RWPE2 (cell line): ENCODE results near the gene CYYR1.
"Not testable (repeated sequence)": the region's sequence is repeated elsewhere in the genome, so short reads cannot be mapped to it uniquely, and the experiment has no call there.

Experiments used
- ATAC-seq: fragments of 200-7000 bp; cut with Tn5 transposase; 3 replicates; pipeline ENCODE4 v1.9.1; 2021; ENCODE audit warnings: low read depth
- DNase-seq: peaks from one replicate; pipeline ENCODE4 v3.0.0-alpha.2; 2020; ENCODE audit warnings: low spot score
- H3K27ac ChIP-seq: fragments of 450-650 bp; 2 replicates; pipeline ENCODE4 v1.5.1; 2017; ENCODE audit warnings: mild to moderate bottlenecking; ENCODE audit not compliant: poor library complexity, severe bottlenecking
- H3K27me3 ChIP-seq: fragments of 250-450 bp; sonication (Bioruptor Pico); 2 replicates; pipeline ENCODE4 v1.5.1; 2021; ENCODE audit warnings: mild to moderate bottlenecking, moderate library complexity; ENCODE audit not compliant: insufficient read depth, poor library complexity, severe bottlenecking
- H3K36me3 ChIP-seq: fragments of 250-450 bp; sonication (Bioruptor Pico); 2 replicates; pipeline ENCODE4 v1.5.1; 2020; ENCODE audit warnings: low read depth, mild to moderate bottlenecking, moderate library complexity
- H3K4me1 ChIP-seq: fragments of 250-450 bp; sonication (Bioruptor Pico); 2 replicates; pipeline ENCODE4 v1.5.1; 2021; ENCODE audit warnings: mild to moderate bottlenecking, moderate library complexity; ENCODE audit not compliant: insufficient read depth, poor library complexity, severe bottlenecking
- H3K4me3 ChIP-seq: fragments of 250-450 bp; sonication (Bioruptor Pico); 2 replicates; pipeline ENCODE4 v1.5.1; 2021; ENCODE audit warnings: mild to moderate bottlenecking, moderate library complexity; ENCODE audit not compliant: severe bottlenecking
- H3K9me3 ChIP-seq: fragments of 250-450 bp; sonication (Bioruptor Pico); 2 replicates; pipeline ENCODE4 v1.5.1; 2021; ENCODE audit warnings: mild to moderate bottlenecking, moderate library complexity; ENCODE audit not compliant: severe bottlenecking
- TF ChIP-seq, protein P1 (sequence below): fragments of 450-650 bp; IDR thresholded peaks from one replicate; pipeline ENCODE4 v1.5.1; 2017; ENCODE audit warnings: mild to moderate bottlenecking, moderate library complexity; ENCODE audit not compliant: poor library complexity, severe bottlenecking

The CYYR1 gene

DNA sequence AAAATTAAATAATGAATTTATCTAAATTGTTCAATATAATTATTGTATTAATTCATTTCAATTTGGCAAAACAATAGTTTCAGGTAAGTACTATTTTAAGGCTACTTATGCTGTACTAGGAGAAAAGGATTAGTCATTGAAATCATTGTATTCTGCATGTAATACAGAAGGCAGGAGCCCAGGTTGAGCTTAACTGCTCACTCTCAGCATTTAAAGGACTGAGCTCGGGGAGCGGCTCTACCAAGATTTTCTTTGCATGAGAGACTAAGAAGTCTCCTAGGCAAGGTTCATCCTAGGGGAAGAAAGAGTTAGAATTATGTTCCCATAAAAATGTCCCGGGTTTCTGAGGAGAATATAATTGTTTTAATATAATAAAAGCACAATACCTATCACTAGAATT is 112.5 kb downstream of the CYYR1 start:
- Histone ChIP-seq H3K9me3 (no peaks in the 10 kb centered on the region), H3K36me3 (no peaks in the 10 kb centered on the region), H3K27ac (no peak overlapping the region), H3K27me3 (no peaks in the 10 kb centered on the region), H3K4me3 (no peak overlapping the region), H3K4me1 (peaks cover 10% of the 10 kb centered on the region)
- TF ChIP-seq, protein P1, sequence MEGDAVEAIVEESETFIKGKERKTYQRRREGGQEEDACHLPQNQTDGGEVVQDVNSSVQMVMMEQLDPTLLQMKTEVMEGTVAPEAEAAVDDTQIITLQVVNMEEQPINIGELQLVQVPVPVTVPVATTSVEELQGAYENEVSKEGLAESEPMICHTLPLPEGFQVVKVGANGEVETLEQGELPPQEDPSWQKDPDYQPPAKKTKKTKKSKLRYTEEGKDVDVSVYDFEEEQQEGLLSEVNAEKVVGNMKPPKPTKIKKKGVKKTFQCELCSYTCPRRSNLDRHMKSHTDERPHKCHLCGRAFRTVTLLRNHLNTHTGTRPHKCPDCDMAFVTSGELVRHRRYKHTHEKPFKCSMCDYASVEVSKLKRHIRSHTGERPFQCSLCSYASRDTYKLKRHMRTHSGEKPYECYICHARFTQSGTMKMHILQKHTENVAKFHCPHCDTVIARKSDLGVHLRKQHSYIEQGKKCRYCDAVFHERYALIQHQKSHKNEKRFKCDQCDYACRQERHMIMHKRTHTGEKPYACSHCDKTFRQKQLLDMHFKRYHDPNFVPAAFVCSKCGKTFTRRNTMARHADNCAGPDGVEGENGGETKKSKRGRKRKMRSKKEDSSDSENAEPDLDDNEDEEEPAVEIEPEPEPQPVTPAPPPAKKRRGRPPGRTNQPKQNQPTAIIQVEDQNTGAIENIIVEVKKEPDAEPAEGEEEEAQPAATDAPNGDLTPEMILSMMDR = no peak
- DNase-seq = no peak
- no peak for ATAC-seq

DNA sequence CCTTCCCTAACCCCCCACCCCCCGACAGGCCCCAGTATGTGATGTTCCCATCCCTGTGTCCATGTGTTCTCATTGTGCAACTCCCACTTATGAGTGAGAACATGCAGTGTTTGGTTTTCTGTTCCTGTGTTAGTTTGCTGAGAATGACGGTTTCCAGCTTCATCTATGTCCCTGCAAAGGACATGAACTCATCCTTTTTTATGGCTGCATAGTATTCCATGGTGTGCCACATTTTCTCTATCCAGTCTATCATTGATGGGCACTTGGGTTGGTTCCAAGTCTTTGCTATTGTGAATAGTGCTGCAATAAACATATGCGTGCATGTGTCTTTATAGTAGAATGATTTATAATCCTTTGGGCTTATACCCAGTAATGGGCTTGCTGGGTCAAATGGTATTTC is 114.2 kb downstream of the CYYR1 start:
- H3K36me3 ChIP-seq, ATAC-seq, H3K27me3 ChIP-seq, H3K9me3 ChIP-seq, H3K4me3 ChIP-seq, H3K27ac ChIP-seq, DNase-seq: not testable (repeated sequence)
- peaks cover 10% of the 10 kb centered on the region for H3K4me1 ChIP-seq

DNA sequence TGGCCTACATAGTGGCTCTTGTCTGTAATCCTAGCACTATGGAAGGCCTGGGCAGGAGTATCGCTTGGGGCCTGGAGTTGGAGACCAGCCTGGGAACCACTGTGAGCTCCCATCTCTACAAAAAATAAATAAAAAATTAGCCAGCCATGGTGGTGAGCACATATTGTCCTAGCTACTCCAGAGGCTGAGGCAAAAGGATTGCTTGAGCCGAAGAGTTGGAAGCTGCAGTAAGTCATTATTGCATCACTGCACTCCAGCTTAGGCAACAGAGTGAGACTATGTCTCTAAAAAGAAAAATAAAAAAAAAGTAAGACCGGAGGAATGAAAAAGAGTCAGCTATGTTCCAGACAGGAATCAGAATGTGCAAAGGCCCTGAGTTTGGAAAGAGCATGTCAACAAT is 115.3 kb downstream of the CYYR1 start:
- ATAC-seq = no peak
- H3K27ac ChIP-seq = no peak overlapping the region
- no peaks in the 10 kb centered on the region for H3K27me3 ChIP-seq
- H3K4me3 ChIP-seq = no peak overlapping the region
- H3K4me1 ChIP-seq = peaks cover 10% of the 10 kb centered on the region
- no peaks in the 10 kb centered on the region for H3K36me3 ChIP-seq
- H3K9me3 ChIP-seq = no peaks in the 10 kb centered on the region
- no peak for DNase-seq
- TF ChIP-seq, protein P1 = no peak

DNA sequence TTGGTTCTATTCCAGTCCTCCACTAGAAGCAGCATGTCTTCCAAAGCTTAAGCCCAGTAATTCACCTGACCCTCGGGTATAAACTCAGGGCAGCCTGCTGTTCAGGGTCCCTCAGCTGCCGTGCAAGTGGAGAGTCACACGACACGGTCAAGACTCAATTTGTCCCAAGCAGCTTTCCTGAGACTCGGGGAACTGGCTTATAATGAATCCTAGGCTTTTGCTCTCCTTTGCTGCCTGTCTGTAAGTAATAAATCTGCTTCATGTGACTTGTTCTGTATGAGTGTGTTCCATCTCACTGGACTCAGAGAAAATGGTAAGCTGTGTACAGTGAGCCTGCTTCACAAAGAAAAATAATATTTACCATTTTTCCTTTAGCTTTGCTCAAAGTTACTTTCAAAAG is 119.8 kb downstream of the CYYR1 start:
- Histone ChIP-seq H3K36me3 (no peaks in the 10 kb centered on the region), H3K9me3 (no peaks in the 10 kb centered on the region), H3K27me3 (no peaks in the 10 kb centered on the region), H3K4me1 (peaks cover 15% of the 10 kb centered on the region), H3K4me3 (no peak overlapping the region), H3K27ac (no peak overlapping the region)
- ATAC-seq (no peak), DNase-seq (no peak)
- TF ChIP-seq, protein P1 = no peak

DNA sequence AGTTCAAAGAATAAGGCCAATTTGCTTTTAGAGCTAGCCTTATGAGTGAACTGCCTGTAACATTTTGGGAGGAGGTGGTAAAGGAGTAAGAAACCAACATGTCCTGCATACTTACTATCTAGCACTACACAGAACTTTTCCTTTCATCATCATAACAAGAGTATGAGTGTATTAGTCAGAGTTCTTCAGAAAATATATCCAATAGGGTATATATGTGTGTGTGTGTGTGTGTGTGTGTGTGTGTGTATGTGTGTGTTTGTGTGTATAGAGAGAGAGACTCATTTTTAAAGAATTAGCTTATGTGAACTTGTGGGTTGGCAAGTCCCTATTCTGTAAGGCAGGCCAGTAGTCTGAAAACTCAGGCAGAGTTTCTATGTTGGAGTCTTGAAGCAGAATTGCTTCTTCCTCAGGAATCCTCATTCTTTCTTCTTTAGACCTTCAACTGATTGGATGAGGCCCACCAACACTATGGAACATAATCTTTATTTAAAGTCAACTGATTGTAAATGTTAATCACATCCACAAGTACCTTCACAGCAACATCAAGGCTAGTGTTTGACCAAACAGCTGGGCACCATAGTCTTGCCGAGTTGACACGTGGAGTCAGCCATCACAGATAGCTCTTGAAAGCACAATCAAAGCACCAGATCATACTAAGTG is 121.9 kb downstream of the CYYR1 start:
- ATAC-seq = no peak

More for the DNA sequence above, 121.9 kb downstream of the CYYR1 start:
- Histone ChIP-seq H3K4me3 (no peak overlapping the region), H3K27me3 (no peaks in the 10 kb centered on the region), H3K9me3 (no peaks in the 10 kb centered on the region), H3K27ac (no peak overlapping the region), H3K36me3 (no peaks in the 10 kb centered on the region), H3K4me1 (peaks cover 22% of the 10 kb centered on the region)
- no peak for DNase-seq
- TF ChIP-seq, protein P1 = no peak
